ENCODE measurements around the gene RIMBP3B.
"Not testable (repeated sequence)": the region's sequence is repeated elsewhere in the genome, so short reads cannot be mapped to it uniquely, and the experiment has no call there.

RIMBP3B gene

DNA sequence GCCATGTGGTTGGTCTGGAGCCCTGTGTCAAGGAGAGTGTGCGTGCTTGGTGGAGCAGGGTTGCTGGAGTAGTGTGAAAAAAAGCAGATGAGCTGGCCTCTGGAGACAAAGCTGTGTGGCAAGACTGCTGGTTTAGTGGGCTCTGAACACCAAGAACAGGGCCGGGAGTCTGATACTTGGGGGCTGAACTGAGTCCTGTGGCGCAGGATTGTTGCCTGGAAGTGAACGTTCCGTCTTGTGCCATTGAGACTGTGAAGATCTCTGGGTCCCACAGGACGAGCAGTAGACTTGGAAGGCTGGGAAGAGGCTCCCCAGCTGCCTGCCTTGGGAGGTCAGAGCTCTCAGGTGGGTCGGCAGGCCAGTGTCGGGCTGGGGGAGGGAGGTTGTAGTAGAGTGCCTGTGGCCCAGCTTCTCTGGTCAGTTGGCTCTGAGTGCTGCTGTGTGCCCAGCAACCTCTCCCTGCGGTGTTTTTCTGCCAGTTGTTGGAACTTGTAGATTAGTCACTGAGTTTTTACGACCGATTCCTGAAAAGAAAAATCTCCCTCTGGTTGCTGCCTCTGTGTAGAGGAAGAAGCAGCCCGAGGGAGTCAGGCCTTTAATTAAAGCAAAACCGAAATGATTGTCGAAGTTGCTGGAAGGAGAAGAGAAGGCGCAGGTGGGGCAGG, 35.6 kb downstream of the RIMBP3B start:
- DNase-seq: not testable (repeated sequence)

DNA sequence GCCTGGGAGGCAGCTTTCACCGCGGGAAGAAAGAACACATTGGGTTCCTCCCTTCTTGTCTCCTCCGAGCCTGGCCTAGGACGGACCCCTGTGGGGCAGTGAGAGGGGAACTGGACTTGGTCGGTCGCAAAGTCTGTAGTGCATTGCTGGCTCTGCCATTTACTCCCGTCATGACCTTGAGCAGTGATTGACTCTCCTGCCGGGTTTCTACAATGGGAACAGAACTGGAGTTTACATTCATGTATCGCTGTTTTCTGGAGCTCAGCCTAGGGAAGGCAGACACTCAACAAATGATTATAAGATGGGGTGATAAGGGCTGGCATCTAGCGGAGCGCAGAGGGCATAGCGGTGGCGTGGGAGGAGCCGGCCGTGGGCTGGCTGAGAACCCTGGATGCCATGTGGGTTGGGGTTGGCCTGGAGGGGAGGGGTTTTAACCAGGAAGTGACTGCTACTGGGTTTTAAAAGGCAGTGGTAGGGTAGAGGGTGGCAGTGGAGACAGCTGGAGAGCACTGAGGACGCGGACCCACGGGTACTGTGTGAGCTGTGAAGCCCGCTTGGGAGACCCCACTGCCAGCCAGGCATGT, 36.7 kb downstream of the RIMBP3B start:
- not testable (repeated sequence) for DNase-seq

DNA sequence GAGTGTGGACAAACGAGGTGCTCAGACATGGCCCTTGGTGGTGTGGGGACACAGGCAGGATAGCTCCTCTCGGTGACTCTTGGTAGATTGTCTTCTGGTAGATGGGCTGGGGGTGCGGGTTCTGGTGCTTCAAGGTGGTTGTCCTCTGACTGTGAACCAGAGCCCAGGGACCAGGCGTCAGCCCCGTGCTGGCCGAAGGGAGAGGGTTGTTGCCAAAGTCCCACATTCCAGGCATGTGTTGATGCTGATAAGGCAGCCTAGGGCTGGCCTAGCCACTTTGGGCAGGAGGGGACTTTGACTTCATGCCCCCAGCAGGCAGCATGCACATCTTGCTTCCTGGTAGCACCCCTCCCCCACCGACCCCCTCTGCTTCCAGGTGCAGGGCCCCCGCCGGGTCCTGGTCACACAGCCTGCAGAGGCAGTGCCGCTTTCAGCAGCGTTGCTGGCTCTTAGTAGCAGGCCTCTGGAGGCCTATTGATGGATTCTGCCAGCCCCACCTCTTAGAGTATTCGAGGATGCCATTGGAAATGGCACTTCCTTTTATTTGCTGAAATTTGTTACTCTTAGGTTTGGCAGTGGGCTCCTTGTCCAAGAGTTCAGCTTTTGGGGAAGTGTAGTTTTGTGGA, 40.6 kb downstream of the RIMBP3B start:
- DNase-seq: not testable (repeated sequence)

DNA sequence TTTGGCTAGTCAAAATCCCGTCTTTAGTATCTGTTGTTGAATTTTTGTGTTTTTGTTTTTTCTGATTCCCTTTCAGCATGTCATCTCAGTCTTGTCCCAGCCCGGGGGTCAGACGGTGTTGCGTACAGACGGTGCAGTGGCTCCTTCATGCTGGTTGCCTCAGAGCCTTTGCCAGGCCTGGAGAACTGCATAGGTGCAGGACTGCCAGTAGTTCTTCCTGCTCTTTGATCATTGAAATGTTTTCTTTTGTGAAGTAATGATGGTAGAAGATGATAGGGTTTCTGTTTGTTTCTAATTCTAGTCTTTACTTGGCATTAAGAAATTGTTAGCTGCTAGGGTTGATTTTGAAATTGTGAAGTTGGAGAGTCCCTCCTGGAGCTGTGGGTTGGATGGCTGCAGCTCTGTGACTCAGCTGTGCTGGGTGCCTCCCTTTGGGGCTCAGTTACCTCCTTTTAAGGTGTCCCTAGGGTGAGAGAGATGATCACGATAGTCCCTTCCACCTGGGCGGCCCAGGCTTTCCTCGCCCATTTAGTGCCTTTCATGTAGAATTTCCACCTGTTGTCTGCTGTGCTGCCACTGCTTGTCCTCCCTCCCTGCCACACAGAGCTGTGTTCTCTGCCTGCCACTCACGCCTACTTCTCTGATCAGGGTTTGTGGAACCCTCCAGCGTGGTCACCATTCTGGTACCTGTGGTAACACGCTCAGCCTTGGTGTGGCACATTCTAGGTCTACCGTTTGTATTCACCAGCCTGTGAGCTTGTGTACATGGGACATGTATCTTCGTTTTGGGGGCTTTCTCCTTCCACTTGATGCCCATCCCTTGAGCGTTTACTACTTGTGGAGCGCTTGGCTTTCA, 51.1 kb downstream of the RIMBP3B start:
- DNase-seq: not testable (repeated sequence)

DNA sequence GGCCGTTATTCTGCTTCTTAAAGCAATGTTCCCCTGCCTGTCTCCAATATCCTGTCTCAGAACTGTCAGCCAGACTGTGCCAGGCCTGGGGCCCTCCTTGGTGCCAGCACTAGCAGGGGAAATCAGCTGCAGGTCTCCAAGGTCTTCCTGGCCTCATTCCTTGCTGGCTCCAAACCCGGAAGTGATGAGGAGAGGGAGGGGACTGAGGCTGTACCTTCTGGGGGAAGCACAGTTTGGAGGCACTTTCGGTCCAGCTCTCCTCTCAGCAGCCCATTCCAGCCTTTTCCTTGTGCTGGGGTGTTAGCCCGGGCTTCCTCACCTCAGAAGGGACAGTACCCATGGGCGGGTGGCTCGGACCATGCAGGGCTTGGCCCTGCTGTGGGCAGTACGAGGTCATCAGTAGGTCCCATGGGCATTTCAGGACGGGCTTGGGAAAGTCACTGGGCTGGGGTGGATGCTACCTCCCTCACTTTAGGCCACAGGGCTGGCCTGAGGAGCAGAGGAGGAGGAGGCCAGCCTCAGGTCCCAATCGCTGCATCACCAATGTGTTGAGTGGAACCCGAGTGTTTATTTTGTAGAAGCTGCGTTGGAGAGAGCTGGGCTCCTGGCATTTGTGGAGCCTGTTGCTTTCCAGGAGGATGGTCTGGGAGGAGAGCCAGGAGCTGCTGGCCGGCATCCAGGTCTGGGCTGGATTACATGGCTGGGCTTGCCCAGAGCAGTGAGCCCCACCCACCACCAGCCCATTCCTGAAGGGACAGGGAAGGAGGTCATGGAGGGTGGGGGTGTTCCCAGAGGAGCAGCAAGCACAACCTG, 52.7 kb downstream of the RIMBP3B start:
- DNase-seq: not testable (repeated sequence)

DNA sequence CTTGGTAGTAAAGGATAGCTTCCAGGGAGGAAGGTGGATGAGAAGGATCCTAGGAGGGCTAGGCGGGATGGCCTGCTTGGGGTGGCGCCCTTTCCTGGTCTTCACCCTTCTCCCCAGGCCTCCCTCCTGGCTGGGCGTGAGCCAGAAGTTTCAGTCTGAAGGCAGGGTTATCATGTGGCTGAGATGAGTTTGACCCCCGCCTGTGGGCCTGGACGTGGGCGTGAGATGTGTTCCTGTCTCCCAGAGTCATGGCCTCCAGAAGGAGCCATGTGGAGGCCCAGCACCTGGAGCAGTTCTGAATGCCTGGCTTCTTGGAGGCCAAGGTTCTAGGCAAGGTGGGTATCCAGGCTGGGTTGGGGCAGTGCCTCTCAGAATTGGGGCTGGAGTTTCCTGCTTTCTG, 54.5 kb downstream of the RIMBP3B start:
- not testable (repeated sequence) for DNase-seq
